ENCODE measurements around the gene USP15. TPM values are rescaled to one million over a fixed set of nuclear protein-coding genes. Genes with fewer than 3 reads are reported as not detected.

Gene USP15
- 97.8 TPM for total RNA-seq

DNA sequence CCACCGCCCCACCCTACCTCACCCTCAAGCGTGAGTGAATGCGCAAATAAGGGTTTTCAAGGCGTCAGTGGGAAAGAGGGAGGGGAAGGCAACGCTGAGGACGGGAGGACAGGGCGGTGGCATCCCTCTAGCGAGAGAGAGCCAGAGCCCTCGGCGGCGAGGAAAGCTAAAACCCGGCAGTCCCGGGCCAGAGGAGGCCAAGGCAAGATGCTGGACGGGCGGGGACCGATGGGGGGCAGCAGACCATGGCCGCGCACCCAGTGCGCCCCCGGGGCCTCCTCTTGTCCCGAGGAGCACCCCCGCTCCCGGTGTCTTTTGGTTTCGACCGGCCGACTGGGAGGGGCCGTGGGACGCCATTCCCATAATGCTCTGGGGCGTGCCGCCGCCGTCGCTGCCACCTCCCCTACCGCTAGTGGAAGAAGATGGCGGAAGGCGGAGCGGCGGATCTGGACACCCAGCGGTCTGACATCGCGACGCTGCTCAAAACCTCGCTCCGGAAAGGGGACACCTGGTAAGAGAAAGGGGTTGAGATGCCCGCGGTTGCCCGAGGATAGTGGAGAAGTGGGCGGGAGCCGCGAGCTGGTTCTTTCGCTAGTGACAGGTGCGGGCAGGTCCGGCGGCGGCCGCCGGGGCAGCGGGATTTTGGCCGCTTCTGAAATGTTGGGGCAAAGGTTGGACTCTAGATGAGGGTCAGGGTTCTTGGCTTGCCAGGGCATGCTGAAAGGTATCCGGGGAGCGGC, at the start of gene USP15:
Gene USP15 (plus strand): TSS at position 412 of the 740 bp plus-strand sequence. CDS start 11 bp downstream, at position 423.
- DNase-seq (ENCODE audit: low spot score in 2 of 2) (peak; percentile 75 to 83), FAIRE-seq (no peak)

DNA sequence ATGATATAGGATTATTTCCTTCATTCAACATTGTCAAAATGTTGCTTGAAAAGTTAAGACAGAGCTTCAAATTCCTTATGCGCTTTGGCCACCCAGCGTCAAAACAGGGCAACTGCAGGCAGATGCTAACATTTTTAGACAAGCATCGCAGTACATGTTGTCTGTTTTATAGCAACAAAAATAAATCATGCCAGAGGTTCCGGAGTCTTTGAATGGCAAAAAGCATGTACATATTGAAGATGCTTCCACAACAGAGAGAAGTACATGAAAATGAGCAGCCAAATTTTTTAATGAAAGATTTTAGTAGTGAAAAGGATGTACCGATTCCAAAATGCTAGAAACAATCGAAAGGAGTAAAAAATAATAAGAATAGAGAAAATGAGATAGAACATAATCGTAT, 49.8 kb upstream of the USP15 start:
- DNase-seq (ENCODE audit: low spot score in 2 of 2) (peak in 1 of 2 donors; percentile 12), FAIRE-seq (no peak)

DNA sequence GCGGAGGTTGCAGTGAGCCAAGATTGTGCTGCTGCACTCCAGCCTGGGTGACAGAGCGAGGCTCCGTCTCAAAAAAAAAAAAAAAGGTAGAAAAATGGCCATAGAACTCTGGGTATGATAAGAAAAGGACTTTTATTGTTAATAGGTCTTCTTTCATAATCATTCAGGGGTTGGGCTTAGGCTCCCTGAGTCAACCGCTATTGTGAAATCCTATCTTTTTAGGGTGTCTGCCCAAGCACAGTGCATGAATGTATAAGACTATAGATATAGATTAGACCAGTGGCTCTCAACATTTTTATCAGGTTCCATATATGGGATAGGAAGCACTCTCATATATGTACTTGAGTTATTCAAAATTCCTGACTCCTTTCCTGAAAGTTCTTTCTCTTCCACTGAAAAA, 48.7 kb upstream of the USP15 start:
- FAIRE-seq (no peak), DNase-seq (ENCODE audit: low spot score in 2 of 2) (no peak)

DNA sequence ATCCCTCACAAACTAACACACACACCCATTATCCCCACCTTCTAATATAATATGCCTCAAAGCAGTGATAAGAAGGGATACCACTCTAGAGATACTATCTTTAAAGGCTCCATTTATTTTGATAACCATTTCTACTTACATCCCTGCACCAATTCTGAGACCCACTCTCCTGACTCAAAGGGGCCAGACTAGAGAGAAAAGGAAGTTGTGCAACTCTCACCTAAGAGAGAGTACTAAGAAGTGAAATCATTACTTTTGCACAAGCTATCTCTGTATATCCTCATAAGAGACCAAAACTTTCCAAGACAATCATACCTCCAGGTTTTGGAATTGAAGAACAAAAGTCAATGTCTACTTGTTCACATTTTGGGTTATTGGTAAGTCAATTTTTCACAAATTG, 45.4 kb upstream of the USP15 start:
- FAIRE-seq (no peak), DNase-seq (ENCODE audit: low spot score in 2 of 2) (no peak)

DNA sequence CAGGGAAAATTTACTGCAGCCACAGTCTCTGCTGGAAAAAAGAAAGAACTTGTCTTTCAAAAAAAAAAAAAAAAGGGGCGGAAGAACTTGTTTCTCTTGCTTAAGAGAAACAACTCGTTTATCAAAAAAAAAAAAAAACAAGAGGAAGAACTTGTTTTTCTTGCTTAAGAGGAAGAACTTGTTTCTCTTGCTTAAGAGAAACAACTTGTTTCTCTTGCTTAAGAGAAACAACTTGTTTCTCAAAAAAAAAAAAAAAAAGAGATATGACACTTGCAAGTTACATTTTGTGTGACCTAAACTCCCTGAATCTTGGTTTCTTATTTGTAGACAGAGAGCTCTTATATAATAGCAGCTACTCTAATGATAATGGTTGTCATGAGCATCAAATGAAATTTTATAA, 44.7 kb upstream of the USP15 start:
- DNase-seq (ENCODE audit: low spot score in 2 of 2), result no peak
- no peak for FAIRE-seq

DNA sequence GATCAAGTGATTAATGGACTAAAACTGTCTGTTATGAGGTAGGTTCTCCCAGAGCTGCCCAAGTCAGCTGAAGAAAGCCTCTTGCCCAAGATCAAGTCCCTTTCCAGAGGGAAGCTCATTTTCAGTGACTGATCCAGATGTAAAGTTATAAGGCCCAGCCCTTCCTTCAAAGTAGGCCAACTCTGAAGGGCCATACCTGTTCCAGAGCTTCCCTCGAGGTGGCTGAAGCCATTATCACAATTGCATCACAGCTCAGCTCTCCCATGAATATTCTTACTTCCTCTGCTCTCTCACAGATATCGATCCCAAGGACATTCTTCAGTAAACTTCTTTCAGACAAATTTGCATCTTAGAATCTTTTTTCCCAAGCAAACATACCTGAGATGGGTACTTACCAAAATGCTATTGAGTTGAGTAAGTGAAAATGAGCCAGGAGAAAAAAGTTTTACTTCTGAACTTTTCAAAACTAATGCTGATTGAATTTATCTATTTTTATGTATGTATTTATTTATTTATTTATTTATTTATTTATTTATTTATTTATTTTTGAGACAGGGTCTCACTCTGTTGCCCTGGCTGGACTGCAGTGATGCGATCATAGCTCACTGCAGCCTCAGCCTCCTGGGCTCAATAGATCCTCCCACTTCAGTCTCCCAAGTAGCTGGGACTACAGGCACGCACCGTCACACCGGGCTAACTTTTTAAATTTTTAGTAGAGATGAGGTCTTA, 42.6 kb upstream of the USP15 start:
- FAIRE-seq, result no peak
- DNase-seq (ENCODE audit: low spot score in 2 of 2), result no peak

DNA sequence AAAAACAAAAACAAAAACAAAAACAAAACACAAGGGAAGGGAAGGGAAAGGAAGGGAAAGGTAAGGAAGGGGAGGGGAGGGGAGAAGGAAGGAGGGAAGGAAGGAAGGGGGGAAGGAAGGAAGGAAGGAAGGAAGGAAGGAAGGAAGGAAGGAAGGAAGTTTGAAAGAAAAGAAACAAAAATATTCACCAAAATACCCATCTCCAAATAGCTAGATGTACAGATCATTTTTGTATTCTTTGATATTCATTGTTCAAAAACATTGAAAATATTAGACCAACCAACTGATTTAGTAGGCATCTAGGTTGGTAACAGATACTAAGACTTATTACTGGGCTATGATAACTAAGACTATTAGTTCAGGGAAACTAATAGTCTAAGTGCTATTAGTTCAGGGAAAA, 39.1 kb upstream of the USP15 start:
- no peak for FAIRE-seq
- DNase-seq (ENCODE audit: low spot score in 2 of 2), result no peak

DNA sequence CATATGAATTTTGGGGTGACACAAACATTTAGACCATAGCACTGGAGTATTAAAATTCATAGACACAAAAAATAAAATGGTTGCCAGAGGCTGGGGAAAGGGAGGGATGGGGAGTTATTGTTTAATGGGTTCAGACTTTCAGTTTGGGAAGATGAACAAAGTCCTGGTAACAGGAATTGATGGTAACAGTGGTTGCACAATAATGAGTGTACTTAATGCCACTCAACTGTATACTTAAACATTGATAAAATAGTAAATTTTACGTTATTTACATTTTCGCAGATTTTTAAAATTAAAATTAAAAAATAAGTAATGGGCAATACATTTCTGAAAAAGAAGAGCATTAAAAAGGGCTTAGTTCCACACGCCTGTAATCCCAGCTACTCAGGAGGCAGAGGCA, 35.6 kb upstream of the USP15 start:
- FAIRE-seq, result no peak
- no peak for DNase-seq (ENCODE audit: low spot score in 2 of 2)

DNA sequence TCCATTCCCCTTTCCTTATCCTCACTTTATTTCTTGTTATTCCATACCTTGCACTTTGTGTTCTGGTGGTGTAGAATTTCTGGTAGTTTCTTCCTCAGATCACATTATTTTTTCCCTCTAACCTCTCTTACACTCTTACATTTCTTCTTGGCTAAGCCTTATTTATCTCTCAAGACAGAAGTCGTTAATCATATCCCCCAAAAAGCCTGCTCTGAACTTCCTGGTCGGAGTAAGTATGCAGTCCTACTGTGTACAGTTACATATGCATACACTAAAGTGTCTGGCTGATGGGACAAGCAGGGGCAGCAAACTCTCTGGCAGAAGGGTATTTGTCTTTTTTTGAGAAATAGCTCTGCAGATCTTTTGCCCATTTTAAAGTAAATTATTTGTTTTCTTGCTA, 33.1 kb upstream of the USP15 start:
- no peak for DNase-seq (ENCODE audit: low spot score in 2 of 2)
- no peak for FAIRE-seq

DNA sequence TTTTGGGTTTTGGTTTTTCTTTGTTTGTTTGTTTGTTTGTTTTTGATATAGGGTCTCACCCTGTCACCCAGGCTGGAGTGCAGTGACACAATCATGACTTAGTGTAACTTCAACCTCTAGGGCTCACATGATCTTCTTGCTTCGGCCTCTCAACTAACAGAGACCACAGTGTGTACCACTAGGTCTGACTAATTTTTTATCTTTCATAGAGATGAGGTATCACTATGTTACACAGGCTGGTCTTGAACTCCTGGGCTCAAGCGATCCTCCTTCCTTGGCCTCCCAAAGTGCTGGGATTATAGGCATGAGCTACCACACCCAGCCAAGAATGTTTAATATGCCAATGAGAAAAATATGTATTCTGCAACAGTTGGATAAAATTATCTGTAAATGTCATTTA, 29.6 kb upstream of the USP15 start:
- DNase-seq (ENCODE audit: low spot score in 2 of 2) (no peak), FAIRE-seq (no peak)

DNA sequence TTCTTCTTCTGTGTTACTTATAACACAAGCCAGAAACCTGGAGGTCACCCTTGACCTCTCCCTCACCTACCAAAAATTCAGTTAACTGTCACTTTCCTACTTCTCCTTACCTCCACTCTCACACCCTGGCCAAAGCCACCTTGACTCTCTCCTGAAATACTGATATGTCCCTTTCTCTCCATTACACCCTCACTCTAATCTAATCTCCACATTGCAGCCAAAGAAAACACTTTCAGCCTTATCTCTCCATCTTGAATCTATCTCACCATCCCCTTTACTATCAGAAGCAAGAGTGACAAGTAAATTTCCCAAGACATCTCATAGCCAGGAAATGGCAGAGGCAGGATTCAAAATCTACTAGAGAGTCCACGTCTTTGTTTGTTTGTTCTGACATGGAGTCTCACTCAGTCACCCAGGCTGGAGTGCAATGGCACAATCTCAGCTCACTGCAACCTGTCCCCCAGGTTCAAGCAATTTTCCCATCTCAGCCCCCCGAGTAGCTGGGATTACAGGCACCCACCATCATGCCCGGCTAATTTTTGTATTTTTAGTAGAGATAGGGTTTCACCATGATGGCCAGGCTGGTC, 28.0 kb upstream of the USP15 start:
- no peak for FAIRE-seq

DNA sequence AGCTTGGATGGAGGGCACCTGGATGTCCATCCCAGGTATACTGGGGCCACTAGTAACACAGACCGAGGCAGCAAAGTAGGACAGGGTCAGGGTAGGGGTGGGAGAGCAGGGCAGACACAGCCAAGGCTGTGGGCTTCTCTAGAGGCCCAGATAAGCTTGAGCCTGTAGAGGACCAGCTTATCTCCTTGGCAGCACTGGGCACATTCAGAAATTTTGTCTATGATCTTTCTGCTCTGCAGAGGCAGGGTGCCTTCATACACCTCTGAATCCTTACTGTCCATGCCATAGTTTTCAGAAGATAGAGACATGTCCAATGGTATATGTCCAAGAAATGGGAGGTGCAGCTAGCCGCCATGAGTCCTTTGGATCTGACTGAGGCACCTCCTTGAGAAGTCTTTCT, 26.4 kb upstream of the USP15 start:
- FAIRE-seq, result no peak

More for the DNA sequence above, 28.0 kb upstream of the USP15 start:
- DNase-seq (ENCODE audit: low spot score in 2 of 2), result no peak

DNA sequence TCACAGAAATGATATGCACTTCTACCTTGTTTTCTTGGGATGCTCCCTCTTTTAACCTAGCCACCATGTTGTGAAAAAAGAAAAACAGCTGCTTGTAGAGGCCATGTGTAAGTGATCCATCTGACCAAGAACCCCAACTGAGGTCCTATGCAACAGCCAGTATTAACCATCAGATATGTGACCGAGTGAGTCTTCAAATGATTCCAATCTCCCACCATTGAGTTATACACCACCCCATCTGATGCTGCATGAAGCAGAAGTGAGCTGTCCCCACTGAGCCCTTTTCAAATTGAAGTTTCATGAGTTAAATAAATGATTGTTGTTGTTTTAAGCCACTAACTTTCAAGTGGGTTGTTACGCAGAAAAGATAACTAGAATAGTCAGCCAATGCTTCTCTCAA, 20.6 kb upstream of the USP15 start:
- FAIRE-seq, result no peak
- DNase-seq (ENCODE audit: low spot score in 2 of 2), result no peak

More for the DNA sequence above, 26.4 kb upstream of the USP15 start:
- no peak for DNase-seq (ENCODE audit: low spot score in 2 of 2)

DNA sequence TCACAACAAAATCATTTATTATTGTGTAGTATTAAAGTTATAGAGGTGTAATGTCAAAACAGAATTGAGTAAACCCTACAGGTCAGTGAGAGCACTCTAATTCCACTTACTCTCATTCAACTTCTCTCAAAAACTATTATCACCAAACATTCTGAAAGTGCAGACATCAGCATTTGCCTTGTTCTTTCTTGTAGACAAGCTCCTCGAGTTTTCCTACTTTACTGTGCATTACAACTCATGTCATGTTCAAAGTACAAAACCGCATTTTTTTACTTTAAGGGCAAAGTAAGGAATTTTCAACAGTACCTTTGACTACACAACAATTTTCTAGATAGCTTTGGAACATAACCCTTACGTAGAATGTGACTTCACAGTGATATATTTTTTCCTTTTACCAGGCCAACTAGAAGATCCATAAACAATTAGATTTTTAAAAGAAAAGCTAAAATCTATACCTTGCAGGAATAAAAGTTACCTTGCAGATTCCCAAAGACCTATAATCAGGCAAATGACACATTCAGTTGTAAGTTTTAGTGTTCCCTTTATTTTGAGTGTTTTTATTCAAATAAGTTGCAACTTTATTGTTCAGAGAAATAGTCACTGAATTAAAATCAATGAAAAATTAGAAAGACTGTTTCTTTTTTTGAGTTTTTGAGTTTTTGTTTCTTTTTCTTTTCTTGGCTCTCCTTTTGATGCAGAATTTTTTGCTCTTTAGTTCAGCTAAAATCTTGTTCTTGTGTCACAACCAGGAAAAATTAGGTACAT, 12.7 kb upstream of the USP15 start:
- FAIRE-seq, result peak; percentile 6
- DNase-seq (ENCODE audit: low spot score in 2 of 2), result no peak

DNA sequence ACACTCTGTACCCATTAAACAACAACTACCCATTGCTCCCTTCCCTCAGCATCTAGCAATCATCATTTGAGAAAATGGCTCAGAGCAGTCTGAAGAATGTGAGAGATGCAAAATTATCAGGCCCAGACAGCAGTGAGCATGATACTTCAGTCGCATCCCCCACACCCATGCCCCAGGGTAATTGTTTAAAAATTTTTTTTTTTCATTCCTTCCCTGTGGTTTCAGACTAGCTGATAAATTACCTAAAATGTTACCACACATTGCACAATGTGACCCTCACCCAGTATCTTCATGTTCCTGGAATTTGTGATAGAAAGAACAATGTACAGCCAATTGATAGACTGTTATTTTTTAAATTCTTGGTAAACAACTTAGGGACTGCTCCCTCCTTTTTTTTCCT, 11.3 kb upstream of the USP15 start:
- FAIRE-seq, result no peak
- DNase-seq (ENCODE audit: low spot score in 2 of 2), result no peak

DNA sequence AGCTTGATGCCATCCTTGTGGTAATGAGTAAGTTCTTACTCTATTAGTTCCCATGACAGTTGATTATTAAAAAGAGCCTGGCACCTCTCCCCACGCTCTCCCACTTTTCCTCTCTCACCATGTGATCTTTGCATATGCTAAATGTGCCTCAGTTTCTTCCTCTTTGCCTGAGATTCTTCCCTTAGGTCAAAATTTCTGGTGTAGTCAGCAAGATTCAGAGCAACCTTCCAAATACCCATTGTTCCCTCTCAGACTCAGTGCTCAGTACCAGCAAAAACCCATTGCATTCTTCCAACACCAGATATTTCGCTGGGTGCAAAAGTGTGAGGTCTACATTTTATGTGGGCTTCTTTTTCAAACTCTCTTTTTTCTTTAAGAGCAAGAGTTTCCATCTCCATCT, 10.8 kb upstream of the USP15 start:
- FAIRE-seq (no peak), DNase-seq (ENCODE audit: low spot score in 2 of 2) (no peak)

DNA sequence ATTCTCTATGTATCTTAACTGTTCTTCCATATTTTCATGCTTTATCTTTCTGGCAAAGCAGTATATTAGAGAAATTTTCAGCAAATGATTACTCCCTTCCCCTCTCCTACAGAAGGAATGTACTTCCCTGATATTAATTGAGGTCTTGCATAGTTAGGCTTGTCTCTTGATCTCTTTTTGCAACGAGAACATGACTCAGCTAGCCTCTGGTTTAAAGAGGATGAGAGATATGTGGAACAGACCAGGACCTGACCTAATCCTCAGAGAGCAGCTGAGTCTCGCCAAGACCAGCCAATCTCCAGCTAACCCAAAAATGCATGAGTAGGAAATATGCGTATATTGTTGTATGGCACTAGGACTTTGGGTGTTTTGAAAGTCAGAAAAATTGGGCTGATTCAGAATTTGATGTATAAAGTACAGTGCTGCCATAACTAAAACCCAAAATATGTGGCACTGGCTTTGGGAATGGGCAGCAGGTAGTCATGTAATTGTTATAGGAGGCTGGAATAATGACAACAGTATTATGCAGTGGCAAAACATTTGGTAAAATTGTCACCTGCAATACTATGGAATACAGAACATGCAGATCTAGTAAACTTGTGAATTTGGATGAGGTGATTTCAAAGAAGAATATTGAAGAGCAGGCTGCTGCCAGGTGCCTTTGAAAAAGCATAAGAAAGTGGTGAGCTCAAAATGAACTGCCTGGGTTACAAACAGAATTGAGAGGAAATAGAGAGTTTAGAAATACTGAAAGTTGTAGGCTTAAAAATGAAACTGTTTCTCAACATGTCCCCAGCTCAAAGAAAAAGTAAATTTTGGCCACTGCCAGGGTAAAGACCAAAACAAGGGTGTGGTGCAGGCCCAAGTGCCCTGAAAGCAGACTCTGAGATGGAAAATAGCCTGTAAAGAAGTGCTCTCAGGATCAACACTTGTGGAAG, 9.3 kb upstream of the USP15 start:
- no peak for FAIRE-seq
- DNase-seq (ENCODE audit: low spot score in 2 of 2), result no peak

DNA sequence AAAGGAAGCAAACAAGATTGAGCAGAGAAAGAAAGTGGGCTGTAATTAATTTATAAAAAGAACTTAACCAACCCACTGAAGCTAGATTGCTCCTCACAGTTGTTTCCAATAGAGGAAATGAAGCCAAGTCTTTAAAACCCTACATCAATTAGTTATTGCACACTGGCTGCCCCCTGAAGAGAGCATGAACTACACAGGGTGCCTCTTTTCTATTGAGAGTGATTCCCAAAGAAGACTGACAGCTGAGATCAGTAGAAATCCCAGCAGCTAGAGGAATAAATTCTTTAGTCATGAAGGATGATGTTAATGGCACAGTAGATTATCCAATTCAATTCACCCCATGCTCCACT, 8.6 kb upstream of the USP15 start:
- DNase-seq (ENCODE audit: low spot score in 2 of 2) (no peak), FAIRE-seq (no peak)

DNA sequence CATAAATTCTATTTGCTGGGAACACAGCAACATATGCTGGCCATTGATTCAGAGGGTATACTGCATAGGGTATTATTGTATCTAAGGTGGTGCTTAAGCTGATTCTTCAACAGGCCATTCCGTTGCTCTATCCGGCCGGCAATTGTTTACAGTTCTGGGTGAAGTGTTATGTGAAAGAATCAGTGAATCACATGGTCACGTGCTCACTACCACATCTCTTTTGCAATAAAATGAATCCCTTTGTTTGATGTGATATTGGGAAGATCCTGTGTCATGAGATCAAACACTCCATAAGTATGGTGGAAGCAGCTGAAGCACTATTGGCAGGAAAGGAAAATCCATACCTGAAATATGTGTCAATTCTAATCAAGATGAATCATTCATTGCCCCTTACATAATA, 7.6 kb upstream of the USP15 start:
- no peak for DNase-seq (ENCODE audit: low spot score in 2 of 2)
- no peak for FAIRE-seq

DNA sequence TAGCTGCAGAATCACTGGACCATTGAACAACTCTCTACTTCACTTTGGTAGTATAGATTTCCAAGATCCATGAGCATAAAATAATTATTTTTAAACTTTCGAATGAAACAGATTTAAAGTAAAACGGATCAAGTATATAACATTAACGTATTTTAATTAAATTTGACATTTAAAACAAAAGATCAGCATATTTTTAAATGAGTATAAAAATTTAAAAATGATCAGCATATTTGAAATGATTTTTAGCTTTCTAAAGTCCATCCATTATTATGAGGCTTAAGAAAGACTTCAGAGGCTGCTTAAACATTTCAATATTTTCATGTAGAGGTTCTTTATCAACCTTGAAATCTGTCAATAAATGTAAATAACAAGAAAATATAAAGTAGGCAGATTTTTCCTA, 5.2 kb upstream of the USP15 start:
- no peak for DNase-seq (ENCODE audit: low spot score in 2 of 2)
- FAIRE-seq, result no peak

All from frontal cortex (tissue), 4 donors.